NCI-H2227 (cell line): ENCODE measurements around the gene MRPL34.

Experiments
- DNase-seq: peaks from one replicate; lab custom pipeline; 2025; ENCODE audit not compliant: unreplicated experiment; lab: John Stamatoyannopoulos, UW

MRPL34 gene

DNA sequence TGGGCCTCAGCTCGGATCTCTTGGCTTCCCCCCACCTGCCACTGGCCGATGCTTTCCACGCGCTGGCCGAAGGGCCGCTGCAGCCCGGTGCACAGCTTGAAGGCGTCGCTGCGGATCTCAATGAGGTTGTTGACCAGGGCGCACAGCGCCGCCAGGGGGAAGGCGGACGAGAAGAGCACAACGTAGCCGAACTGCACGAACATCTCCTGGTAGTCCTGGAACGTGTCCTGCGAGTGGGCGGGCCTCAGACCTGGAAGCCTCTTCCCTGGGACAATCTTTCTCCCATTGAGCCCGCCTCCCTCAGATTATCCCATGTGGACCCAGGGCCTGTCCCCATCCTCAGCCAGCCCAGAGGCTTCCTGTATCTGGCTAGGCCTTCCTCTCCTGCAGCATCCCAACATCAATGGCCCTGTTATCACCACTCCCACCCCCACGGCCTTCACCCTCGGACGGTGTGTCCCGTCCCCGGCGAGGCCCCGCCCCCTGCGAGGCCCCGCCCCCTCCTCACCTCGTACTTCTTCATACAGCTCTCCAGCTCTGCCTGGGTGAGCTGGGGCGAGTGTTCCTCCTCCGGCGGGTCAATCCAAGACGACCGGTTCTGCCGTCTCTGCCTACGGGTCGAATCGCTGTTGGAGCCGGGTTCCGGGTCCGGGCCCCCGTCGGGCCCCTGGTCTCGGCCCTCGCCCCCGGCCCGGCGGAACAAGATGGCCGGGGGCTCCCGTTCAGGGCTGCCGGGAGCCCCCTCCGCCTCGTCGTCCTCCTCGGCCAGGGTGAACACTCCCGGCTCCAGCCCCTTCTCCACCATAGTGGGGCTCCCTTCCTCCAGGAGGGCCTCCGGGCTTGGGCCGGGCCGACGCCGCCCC is 22.2 kb downstream of the MRPL34 start:
- DNase-seq, result no peak

DNA sequence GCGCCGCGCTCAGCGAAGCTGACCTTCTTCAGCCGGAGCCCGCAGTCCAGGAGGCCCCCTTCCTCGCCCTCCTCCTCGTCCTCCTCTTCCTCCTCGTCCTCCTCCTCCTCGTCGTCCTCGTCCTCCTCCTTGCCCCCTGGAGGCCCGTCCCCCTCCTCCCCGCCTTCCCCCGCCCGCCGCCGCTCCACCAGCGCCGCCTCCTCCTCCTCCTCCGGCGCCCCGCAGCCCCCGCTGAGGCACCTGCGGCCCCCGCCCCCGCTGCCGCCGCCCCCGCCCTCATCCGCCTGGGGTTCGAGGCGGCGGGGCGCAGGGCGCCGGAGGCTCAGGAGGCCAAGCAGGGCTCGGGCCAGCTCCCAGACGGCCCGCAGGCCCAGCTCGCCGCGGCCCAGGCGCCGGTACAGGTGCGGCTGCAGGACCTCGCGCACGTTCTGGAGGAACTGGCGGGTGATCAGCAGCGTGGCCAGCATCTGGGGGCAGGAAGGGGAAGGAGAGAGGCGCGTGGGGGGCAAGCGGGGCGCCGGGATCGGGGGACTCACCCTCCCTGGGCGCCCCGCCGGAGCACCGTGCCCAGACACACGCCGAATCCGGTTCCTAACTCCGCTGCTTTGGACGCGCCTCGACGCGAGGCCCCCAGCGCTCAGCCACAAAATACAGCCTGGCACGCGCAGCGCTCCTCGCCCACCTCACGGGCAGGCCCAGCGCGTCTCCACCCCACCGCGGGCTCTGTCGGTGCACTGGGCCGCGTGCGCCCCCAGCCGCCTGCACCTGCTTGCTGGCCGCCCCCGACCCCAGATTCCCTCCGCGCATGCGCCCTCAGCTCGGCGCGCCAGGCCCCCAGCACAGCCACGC is 23.1 kb downstream of the MRPL34 start:
- DNase-seq, result no peak

DNA sequence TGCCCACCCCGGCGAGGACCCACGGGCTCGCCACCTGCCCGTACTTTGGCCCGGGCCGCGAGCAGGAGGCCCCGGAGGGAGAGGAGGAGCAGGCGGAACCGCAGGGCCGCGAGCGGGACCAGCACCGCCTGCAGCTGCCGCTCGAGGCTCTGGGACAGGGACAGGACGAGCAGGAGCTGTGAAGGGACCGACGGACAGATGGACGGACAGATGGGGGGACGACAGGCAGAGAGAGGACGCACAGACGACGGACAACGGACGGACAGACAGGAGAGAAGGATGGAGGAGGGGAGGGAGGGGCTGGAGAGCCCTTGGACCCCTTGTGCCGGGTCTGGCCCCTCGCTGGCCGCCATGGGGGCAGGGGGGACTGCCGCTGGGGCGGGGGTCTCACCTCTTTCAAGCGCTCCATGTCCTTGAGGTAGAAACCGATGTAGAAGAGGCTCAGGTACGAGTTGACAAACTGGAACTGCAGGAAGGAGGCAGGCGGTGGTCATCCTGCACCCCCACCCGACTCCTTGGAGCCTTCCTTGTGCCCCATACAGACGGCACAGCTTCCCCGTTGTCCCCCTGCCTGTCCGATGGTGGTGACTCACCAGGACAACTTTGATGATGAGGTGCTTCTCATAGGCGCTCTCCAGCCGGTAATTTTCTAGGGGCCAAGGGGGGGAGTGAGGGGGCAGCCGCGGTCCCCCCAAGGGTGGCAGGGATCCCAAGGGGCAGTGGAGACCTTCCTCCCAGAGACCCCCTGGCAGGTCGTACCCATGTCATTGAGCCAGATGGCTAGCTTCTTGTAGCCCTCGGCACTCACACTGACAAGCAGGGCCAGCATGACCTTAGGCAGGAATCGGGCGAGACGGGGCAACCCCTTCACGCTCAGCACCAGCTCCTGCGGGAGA is 23.9 kb downstream of the MRPL34 start:
- DNase-seq, result no peak

- DNase-seq, result no peak
Measured at GRCh38 chr19:17330262-17331044, 24.8 kb downstream of the MRPL34 start.

DNA sequence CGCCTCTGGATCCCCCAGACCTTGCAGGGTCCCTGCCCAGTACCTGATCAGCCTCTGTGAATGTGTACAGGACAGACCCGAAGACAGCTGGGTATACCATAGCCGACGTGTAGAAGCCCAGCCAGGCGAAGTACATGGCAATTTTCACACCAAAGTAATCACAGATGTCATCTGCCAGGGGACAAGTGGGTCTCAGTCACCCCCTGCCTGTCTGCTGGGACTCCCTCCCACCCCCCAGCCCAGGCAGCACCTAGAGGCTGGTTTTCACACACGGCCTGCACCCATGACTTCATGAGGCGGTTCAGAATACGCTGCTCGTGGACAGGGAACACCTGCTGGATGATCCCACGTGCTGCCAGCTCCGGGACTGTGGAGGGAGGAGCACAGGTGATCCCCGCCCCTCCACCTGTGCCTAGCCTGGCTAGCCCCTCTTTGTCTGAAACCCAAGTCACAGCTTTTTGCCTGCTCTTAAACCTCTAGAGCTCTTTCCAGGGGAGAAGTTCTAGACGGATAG is 25.4 kb downstream of the MRPL34 start:
- no peak for DNase-seq

GRCh38 chr19:17332360-17332676 is 26.6 kb downstream of the MRPL34 start:
- DNase-seq, result no peak

- DNase-seq, result peak; percentile 43
Measured at GRCh38 chr19:17332677-17333581, 27.3 kb downstream of the MRPL34 start.

DNA sequence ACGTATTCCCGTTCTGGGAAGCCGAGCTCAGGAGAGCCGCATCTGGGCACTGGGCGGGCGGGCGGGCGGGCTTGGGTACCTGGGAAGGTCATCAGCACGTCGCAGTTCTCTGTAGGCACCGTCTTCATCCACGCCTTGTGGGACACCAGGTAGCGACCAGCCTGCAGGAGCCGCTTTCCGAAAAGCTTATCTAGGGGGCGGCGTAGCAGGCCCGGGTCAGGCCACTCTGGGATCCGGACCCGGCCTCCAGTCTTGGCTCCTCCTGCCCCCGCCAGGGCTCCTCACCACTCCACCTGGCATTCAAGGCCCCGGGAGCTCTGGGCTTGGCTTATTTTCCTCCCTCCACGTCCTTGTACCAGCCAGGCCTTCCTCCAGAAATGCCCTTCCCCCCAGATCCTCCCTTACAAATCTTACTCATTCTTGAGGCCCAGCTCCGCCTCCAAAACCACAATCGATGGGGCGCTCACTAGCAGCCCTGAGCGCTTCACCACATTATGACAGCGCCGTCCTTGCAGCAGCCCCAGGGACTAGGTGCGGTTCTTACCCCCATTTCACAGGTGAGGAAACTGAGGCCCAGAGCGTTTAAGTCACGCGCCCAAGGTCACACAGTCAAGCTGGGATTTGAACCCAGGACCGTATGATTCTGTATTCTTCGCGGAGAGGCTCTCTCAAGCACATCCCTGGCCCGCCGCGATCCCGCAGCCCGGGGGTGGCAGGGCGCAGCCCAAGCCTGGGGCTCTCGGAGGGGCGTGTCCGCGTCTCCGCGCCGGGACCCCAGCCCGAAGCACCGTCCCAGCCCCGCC is 28.1 kb downstream of the MRPL34 start:
- DNase-seq, result peak; percentile 28

DNA sequence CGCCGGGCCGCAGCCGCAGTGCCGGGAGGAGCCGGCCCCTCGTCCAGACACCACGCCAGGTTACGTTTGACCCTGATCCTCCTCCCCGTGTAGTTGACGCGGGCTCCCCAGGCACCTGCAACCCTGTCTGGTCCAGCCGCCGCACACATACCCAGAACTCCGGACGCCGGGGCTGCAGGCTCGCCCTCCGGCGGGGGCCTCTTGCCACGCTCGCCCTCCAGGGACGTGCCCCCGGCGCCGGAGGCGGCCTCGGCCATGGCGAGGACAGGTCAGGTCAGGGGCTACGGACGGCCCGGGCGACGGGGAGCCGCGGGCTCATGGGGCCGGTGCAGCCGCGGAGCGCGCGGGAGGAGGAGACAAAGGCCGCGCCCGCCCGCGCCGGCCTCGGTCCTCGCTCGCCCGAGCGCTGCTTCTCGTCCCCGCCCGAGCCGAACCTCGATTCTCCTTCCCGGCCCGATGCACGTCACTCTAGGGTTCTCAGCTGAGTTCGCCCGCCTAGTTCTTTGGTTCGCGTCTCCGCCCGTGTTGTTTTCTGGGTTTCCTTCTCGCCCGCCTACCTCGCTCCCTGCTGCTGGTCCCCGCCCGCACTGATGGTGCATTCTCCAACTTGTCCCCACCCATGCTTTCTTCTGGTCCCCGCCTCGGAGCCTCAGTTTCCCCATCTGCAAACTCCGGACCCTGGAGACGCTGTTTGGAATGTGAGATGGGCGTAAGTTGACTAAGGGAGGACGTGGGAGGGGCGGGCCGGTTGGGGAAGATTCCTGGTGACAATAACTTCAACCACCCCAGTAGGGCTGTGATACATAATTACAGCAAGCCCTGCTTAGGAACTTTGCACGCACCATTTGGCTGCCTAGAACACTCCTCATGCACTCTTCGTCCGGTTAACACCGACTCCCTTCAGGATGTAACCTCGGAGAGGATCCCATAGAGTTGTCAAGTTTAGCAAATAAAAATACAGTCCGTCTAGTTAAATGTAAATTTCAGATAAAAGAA is 29.0 kb downstream of the MRPL34 start, which contains the start of gene ANO8:
TSS of gene ANO8 (minus strand) at position 442 of the 996 bp plus-strand sequence. CDS start at position 257, 185 bp downstream.
- peak; percentile 97 for DNase-seq

DNA sequence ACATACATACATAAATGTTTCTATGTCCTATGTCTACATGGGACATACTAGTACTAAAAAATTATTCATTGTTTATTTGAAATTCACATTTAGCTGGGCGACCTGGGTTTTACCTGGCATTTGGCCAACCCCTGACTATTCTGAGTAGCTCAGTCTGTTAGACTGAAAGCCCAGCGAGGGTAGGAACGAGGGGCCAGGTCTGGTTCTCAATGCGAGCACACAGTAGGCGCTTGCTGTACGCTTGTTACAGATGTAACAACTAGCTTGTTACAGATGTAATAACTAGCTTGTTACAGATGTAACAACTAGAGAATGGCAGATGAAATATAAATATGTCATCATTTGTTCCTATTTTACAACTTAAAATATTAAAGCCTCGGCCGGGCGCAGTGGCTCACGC is 29.9 kb downstream of the MRPL34 start:
- no peak for DNase-seq

GRCh38 chr19:17336872-17337674 is 31.4 kb downstream of the MRPL34 start, which contains the start of gene GTPBP3:
Gene GTPBP3, plus strand, starts transcription at chr19:17337553. Its CDS starts 59 bp downstream, at chr19:17337612.
- peak; percentile 97 for DNase-seq

DNA sequence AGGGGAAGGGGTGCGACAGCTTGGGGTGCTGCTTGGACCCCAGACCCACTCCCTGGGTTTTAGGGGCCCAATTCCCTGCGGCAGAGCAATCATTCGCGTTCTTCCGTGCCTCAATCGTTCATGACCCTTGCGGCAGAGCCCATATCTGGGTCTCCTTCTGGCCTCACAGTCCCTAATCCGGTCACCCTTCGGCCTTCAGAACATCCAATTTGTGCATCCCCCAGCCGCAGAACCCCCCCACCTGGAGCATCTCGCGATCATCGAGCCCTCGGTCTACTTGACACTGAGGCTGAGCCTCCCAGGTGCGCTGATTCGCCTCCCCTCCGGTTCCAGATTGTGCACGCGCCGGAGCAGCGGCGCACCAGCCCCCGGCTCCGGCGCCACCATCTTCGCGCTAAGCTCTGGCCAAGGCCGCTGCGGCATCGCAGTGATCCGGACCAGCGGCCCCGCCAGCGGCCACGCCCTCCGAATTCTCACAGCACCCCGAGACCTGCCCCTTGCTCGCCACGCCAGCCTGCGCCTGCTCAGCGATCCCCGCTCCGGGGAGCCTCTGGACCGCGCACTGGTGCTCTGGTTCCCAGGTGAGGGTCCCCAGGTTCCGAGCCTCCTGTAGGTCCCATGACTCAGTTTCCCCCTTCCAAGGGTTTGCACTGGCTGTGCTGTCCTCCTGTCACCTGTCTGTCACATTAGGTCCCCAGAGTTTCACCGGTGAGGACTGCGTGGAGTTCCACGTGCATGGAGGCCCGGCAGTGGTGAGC is 32.2 kb downstream of the MRPL34 start:
- peak; percentile 26 for DNase-seq

- no peak for DNase-seq
Measured at GRCh38 chr19:17338433-17339078, 32.9 kb downstream of the MRPL34 start.

DNA sequence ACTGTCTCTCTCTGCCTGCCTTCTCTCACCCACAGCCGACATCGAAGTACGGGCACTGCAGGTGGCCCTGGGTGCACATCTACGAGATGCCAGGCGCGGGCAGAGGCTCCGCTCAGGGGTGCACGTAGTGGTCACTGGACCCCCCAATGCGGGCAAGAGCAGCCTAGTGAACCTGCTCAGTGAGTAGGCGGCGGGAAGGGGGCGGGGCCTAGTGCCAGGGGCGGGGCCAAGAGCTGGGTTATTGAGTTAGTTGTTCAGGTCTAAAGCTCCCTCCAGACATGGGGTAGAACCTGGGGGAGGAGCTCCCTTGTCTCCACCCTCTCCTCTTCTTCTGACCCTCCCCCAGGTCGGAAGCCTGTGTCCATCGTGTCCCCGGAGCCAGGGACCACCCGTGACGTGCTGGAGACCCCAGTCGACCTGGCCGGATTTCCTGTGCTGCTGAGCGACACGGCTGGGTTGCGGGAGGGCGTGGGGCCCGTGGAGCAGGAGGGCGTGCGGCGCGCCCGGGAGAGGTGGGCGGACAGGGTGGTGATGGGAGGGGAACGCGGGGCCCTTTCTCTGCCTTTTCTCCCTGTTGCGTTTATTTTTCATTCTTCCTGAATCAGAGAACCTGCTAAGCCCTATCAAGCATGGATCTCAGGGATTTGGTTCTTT is 33.5 kb downstream of the MRPL34 start:
- DNase-seq, result no peak
